K562 (cell line): ENCODE data around the gene SRRM4.

Experiments used
- ATF3 ChIP-seq, 2 experiments: fragments of 450-650 bp in 1 of 2; sonication (generic) in 1 of 2; formaldehyde crosslinking in 1 of 2; IDR thresholded peaks in 1 of 2; conservative IDR thresholded peaks in 1 of 2; 2 replicates each; pipeline versions ENCODE4 v1.6.1 to v1.8.1; 2016 to 2023; ENCODE audit warnings: mild to moderate bottlenecking in 2 of 2, moderate library complexity in 2 of 2, inconsistent platforms in 1 of 2, missing genetic modification reagents in 1 of 2
- CTCF ChIP-seq, 3 experiments: IDR thresholded peaks in 2 of 3; conservative IDR thresholded peaks in 1 of 3; 2 replicates each; pipeline ENCODE4 v1.5.1; 2011 to 2012; ENCODE audit warnings: low read length in 3 of 3, mild to moderate bottlenecking in 3 of 3, control low read depth in 2 of 3, improper control_type of control experiment in 1 of 3, inconsistent platforms in 1 of 3, low read depth in 1 of 3, mixed read lengths in 1 of 3, moderate library complexity in 1 of 3; ENCODE audit not compliant: insufficient read depth in 2 of 3
- EZH2 ChIP-seq: IDR thresholded peaks from 2 replicates; pipeline ENCODE4 v1.6.1; 2012; ENCODE audit warnings: low read depth, mild to moderate bottlenecking, inconsistent platforms, low read length, borderline replicate concordance
- GABPB1 ChIP-seq: sonication (generic); formaldehyde crosslinking; IDR thresholded peaks from 2 replicates; pipeline ENCODE4 v1.8.0; 2022; ENCODE audit warnings: mild to moderate bottlenecking, missing genetic modification reagents
- HNRNPK ChIP-seq: fragments of 200-400 bp; formaldehyde crosslinking; IDR thresholded peaks from one replicate; pipeline ENCODE4 v1.6.1; 2018; ENCODE audit warnings: mild to moderate bottlenecking, low read depth, low read length; ENCODE audit not compliant: poor library complexity, severe bottlenecking
- KLF16 ChIP-seq: IDR thresholded peaks from 2 replicates; pipeline ENCODE4 v1.6.1; 2016; ENCODE audit warnings: antibody characterized with exemption
- MBD2 ChIP-seq: sonication (generic); IDR thresholded peaks from 2 replicates; pipeline ENCODE4 v1.6.1; 2016; ENCODE audit warnings: low read depth, borderline replicate concordance
- TBP ChIP-seq: optimal IDR thresholded peaks from 2 replicates; pipeline ENCODE3; 2011; ENCODE audit warnings: low read depth, low read length, improper control_type of control experiment
- TCFL5 ChIP-seq: fragments of 250-450 bp; sonication (Bioruptor Pico); conservative IDR thresholded peaks from 2 replicates; pipeline ENCODE4 v1.6.1; 2021; ENCODE audit warnings: mild to moderate bottlenecking, moderate library complexity, matching md5 sums
- TFAP4 ChIP-seq: sonication (generic); formaldehyde crosslinking; IDR thresholded peaks from 2 replicates; pipeline ENCODE4 v1.8.0; 2022; ENCODE audit warnings: missing genetic modification reagents, mild to moderate bottlenecking, moderate library complexity, borderline replicate concordance
- ZNF507 ChIP-seq: conservative IDR thresholded peaks from 2 replicates; pipeline ENCODE4 v1.6.1; 2017; ENCODE audit warnings: missing genetic modification characterization, missing compliant biosample characterization

GRCh38 chr12:118959348-118959747 is 22.0 kb upstream of the SRRM4 start:
- no peak for TF ChIP-seq CTCF (IDR thresholded peaks at IDR 0.05 in 2 of 3, conservative IDR thresholded peaks at IDR 0.05 in 1 of 3; ENCODE audit: insufficient read depth in 2 of 3, low read depth in 1 of 3, low read length in 3 of 3)
- TF ChIP-seq ATF3 (IDR thresholded peaks at IDR 0.05): no peak
- TF ChIP-seq ATF3 (CRISPR knock-in tag; conservative IDR thresholded peaks at IDR 0.05): no peak
- TF ChIP-seq KLF16: no peak
- TF ChIP-seq TFAP4: no peak
- no peak for TF ChIP-seq TBP
- TF ChIP-seq HNRNPK: no peak
- no peak for TF ChIP-seq GABPB1
- no peak for TF ChIP-seq ZNF507 (tag)
- TF ChIP-seq MBD2: no peak
- no peak for TF ChIP-seq EZH2
- TF ChIP-seq TCFL5 (CRISPR knock-in tag): no peak
